Endothelial cell (in vitro differentiated cells): ENCODE data around the gene PARD6G. TPM values are rescaled to one million over a fixed set of nuclear protein-coding genes. Genes with fewer than 3 reads are reported as not detected.

Experiments used
- DNase-seq: peaks from one replicate; pipeline ENCODE4 v3.0.0; 2021; ENCODE audit warnings: low spot score
- H3K27ac Mint-ChIP-seq: one replicate; pipeline ENCODE4 v1.8.0; 2021; ENCODE audit warnings: mixed read lengths, inconsistent platforms; ENCODE audit not compliant: unreplicated experiment
- H3K27me3 Mint-ChIP-seq: one replicate; pipeline ENCODE4 v1.8.0; 2021; ENCODE audit warnings: mild to moderate bottlenecking, moderate library complexity, mixed read lengths, inconsistent platforms; ENCODE audit not compliant: unreplicated experiment
- H3K36me3 Mint-ChIP-seq: one replicate; pipeline ENCODE4 v1.8.0; 2021; ENCODE audit warnings: mild to moderate bottlenecking, low read depth, mixed read lengths, inconsistent platforms; ENCODE audit not compliant: unreplicated experiment
- H3K4me1 Mint-ChIP-seq: one replicate; pipeline ENCODE4 v1.8.0; 2021; ENCODE audit warnings: mild to moderate bottlenecking, mixed read lengths, inconsistent platforms; ENCODE audit not compliant: unreplicated experiment
- H3K4me3 Mint-ChIP-seq: one replicate; pipeline ENCODE4 v1.8.0; 2021; ENCODE audit warnings: mild to moderate bottlenecking, mixed read lengths, inconsistent platforms; ENCODE audit not compliant: unreplicated experiment
- H3K9me3 Mint-ChIP-seq: one replicate; pipeline ENCODE4 v1.8.0; 2021; ENCODE audit warnings: mixed read lengths, inconsistent platforms; ENCODE audit not compliant: unreplicated experiment
- CTCF ChIP-seq: fragments of 200-600 bp; sonication (generic); IDR thresholded peaks from one replicate; pipeline ENCODE4 v1.5.0; 2021; ENCODE audit warnings: antibody characterized with exemption; ENCODE audit not compliant: unreplicated experiment
- total RNA-seq: library from RNA; stranded (reverse); fragmentation: NEBNext Ultra II Directional; extraction: Animal tissue kit (Norgen Biotek cat#: 25700); gene quantifications from one replicate; pipeline ENCODE4 v1.2.1, GENCODE V29; 2021; ENCODE audit not compliant: unreplicated experiment

The PARD6G gene
- total RNA-seq, 1 donor from 2014 or later: 10.4 TPM

- DNase-seq: peak; percentile 49
- no peaks in the 10 kb centered on the region for H3K4me1 Mint-ChIP-seq
These were observed 595 bp downstream of the PARD6G start for GRCh38 chr18:80246445-80247392.

GRCh38 chr18:80245781-80246444 lies 1.4 kb downstream of the PARD6G start:
- no peak for DNase-seq
- H3K9me3 Mint-ChIP-seq: no peaks in the 10 kb centered on the region
- no peaks in the 10 kb centered on the region for H3K36me3 Mint-ChIP-seq
- H3K27ac Mint-ChIP-seq: no peak overlapping the region
- peak overlapping the region; percentile 90 for H3K4me3 Mint-ChIP-seq
- peaks cover 7% of the 10 kb centered on the region for H3K27me3 Mint-ChIP-seq
- TF ChIP-seq CTCF: no peak
- no peaks in the 10 kb centered on the region for H3K4me1 Mint-ChIP-seq

More at GRCh38 chr18:80246445-80247392, 595 bp downstream of the PARD6G start:
- Mint-ChIP-seq H3K4me3 (peak overlapping the region; percentile 90), H3K27ac (no peak overlapping the region), H3K27me3 (peaks cover 8% of the 10 kb centered on the region), H3K36me3 (no peaks in the 10 kb centered on the region), H3K9me3 (no peaks in the 10 kb centered on the region)
- TF ChIP-seq CTCF: no peak

- no peak overlapping the region for H3K27ac Mint-ChIP-seq
- no peaks in the 10 kb centered on the region for H3K4me1 Mint-ChIP-seq
- peaks cover 6% of the 10 kb centered on the region for H3K27me3 Mint-ChIP-seq
These were observed 2.2 kb downstream of the PARD6G start for GRCh38 chr18:80244956-80245730.

GRCh38 chr18:80244167-80244566 lies 3.1 kb downstream of the PARD6G start:
- Mint-ChIP-seq H3K27ac (no peak overlapping the region), H3K36me3 (no peaks in the 10 kb centered on the region), H3K4me1 (no peaks in the 10 kb centered on the region), H3K27me3 (peaks cover 6% of the 10 kb centered on the region), H3K4me3 (no peak overlapping the region), H3K9me3 (no peaks in the 10 kb centered on the region)
- TF ChIP-seq CTCF: no peak
- DNase-seq: no peak

More at GRCh38 chr18:80244956-80245730, 2.2 kb downstream of the PARD6G start:
- DNase-seq: no peak
- H3K9me3 Mint-ChIP-seq: no peaks in the 10 kb centered on the region
- TF ChIP-seq CTCF: no peak
- no peak overlapping the region for H3K4me3 Mint-ChIP-seq
- no peaks in the 10 kb centered on the region for H3K36me3 Mint-ChIP-seq
